ENCODE measurements around the gene SYNE2. TPM values are rescaled to one million over a fixed set of nuclear protein-coding genes. Genes with fewer than 3 reads are reported as not detected.

Gene SYNE2
- total RNA-seq, 1 experiment from 2014 or later = 71.1 TPM

DNA sequence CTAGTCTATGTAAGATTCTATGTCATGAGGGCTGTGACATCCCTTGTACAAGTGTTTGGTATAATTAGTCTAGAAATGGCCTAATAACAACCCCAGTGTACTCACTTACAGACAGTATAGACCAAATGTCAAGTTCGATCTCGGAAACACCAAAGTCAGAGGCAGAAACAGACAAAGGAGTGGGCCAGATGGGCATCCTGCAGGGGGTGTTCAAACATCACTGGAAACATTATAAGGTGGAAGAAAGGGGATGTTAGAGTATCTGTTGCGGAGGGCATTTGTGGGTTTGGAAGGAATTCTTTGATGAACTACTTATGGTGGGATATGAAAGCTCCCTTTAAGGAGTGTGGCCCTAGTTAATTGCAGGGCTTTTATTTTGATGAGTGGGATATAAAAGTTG, 306.8 kb downstream of the SYNE2 start:
- H3K4me1 Mint-ChIP-seq = no peaks in the 10 kb centered on the region
- H3K36me3 Mint-ChIP-seq = peaks cover 16% of the 10 kb centered on the region
- no peaks in the 10 kb centered on the region for H3K9me3 Mint-ChIP-seq
- no peak for TF ChIP-seq NR1H2 (CRISPR knock-in tag; IDR thresholded peaks at IDR 0.05)
- TF ChIP-seq, protein P1, sequence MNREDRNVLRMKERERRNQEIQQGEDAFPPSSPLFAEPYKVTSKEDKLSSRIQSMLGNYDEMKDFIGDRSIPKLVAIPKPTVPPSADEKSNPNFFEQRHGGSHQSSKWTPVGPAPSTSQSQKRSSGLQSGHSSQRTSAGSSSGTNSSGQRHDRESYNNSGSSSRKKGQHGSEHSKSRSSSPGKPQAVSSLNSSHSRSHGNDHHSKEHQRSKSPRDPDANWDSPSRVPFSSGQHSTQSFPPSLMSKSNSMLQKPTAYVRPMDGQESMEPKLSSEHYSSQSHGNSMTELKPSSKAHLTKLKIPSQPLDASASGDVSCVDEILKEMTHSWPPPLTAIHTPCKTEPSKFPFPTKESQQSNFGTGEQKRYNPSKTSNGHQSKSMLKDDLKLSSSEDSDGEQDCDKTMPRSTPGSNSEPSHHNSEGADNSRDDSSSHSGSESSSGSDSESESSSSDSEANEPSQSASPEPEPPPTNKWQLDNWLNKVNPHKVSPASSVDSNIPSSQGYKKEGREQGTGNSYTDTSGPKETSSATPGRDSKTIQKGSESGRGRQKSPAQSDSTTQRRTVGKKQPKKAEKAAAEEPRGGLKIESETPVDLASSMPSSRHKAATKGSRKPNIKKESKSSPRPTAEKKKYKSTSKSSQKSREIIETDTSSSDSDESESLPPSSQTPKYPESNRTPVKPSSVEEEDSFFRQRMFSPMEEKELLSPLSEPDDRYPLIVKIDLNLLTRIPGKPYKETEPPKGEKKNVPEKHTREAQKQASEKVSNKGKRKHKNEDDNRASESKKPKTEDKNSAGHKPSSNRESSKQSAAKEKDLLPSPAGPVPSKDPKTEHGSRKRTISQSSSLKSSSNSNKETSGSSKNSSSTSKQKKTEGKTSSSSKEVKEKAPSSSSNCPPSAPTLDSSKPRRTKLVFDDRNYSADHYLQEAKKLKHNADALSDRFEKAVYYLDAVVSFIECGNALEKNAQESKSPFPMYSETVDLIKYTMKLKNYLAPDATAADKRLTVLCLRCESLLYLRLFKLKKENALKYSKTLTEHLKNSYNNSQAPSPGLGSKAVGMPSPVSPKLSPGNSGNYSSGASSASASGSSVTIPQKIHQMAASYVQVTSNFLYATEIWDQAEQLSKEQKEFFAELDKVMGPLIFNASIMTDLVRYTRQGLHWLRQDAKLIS (CRISPR knock-in tag; IDR thresholded peaks at IDR 0.05; ENCODE audit: borderline replicate concordance) = no peak
- TF ChIP-seq ZNF219 (CRISPR knock-in tag; IDR thresholded peaks at IDR 0.05; ENCODE audit: borderline replicate concordance) = no peak
- TF ChIP-seq RELA (CRISPR knock-in tag; IDR thresholded peaks at IDR 0.05; ENCODE audit: borderline replicate concordance) = no peak
- no peak for TF ChIP-seq JUN (CRISPR knock-in tag; IDR thresholded peaks at IDR 0.05)
- no peak for TF ChIP-seq CREB1 (CRISPR knock-in tag; IDR thresholded peaks at IDR 0.05)
- TF ChIP-seq, protein P2, sequence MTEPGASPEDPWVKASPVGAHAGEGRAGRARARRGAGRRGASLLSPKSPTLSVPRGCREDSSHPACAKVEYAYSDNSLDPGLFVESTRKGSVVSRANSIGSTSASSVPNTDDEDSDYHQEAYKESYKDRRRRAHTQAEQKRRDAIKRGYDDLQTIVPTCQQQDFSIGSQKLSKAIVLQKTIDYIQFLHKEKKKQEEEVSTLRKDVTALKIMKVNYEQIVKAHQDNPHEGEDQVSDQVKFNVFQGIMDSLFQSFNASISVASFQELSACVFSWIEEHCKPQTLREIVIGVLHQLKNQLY (CRISPR knock-in tag; IDR thresholded peaks at IDR 0.05) = no peak
- TF ChIP-seq IRF2 (CRISPR knock-in tag; IDR thresholded peaks at IDR 0.05; ENCODE audit: borderline replicate concordance, low read depth) = no peak
- TF ChIP-seq, protein P3, sequence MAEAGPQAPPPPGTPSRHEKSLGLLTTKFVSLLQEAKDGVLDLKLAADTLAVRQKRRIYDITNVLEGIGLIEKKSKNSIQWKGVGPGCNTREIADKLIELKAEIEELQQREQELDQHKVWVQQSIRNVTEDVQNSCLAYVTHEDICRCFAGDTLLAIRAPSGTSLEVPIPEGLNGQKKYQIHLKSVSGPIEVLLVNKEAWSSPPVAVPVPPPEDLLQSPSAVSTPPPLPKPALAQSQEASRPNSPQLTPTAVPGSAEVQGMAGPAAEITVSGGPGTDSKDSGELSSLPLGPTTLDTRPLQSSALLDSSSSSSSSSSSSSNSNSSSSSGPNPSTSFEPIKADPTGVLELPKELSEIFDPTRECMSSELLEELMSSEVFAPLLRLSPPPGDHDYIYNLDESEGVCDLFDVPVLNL (CRISPR knock-in tag; IDR thresholded peaks at IDR 0.05; ENCODE audit: borderline replicate concordance, low read depth) = no peak
- no peaks in the 10 kb centered on the region for H3K27me3 Mint-ChIP-seq (ENCODE audit: low read depth)
- no peak overlapping the region for H3K27ac Mint-ChIP-seq
- POLR2A ChIA-PET = no interaction called here
- CTCF ChIA-PET = no interaction called here
- no peak for ATAC-seq
- no peak overlapping the region for H3K4me3 Mint-ChIP-seq
- DNase-seq (ENCODE audit: low spot score) = no peak

DNA sequence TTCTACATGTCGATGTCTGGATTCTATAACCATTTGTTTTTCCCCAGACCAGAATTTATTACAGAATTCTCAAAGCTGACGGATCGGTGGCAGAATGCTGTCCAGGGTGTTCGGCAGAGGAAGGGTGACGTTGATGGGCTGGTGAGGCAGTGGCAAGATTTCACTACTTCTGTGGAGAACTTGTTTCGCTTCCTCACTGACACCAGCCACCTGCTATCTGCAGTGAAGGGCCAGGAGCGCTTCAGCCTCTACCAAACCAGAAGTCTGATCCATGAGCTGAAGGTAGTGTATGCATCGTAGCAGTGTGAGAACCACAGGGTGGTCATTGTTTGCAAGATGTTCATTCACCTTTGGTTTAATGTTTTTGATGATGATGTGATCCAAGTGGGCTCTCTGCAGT, 317.4 kb downstream of the SYNE2 start:
- ChIA-PET POLR2A (no interaction called here), CTCF (no interaction called here)
- no peak overlapping the region for H3K4me3 Mint-ChIP-seq
- no peaks in the 10 kb centered on the region for H3K4me1 Mint-ChIP-seq
- H3K27me3 Mint-ChIP-seq (ENCODE audit: low read depth) = no peaks in the 10 kb centered on the region
- no peak overlapping the region for H3K27ac Mint-ChIP-seq
- no peaks in the 10 kb centered on the region for H3K9me3 Mint-ChIP-seq
- H3K36me3 Mint-ChIP-seq = peaks cover 29% of the 10 kb centered on the region
- TF ChIP-seq NFYB (CRISPR knock-in tag; conservative IDR thresholded peaks at IDR 0.05; ENCODE audit: low read depth) (no peak), ZNF416 (CRISPR knock-in tag; IDR thresholded peaks at IDR 0.05) (no peak)
- TF ChIP-seq, protein P4, sequence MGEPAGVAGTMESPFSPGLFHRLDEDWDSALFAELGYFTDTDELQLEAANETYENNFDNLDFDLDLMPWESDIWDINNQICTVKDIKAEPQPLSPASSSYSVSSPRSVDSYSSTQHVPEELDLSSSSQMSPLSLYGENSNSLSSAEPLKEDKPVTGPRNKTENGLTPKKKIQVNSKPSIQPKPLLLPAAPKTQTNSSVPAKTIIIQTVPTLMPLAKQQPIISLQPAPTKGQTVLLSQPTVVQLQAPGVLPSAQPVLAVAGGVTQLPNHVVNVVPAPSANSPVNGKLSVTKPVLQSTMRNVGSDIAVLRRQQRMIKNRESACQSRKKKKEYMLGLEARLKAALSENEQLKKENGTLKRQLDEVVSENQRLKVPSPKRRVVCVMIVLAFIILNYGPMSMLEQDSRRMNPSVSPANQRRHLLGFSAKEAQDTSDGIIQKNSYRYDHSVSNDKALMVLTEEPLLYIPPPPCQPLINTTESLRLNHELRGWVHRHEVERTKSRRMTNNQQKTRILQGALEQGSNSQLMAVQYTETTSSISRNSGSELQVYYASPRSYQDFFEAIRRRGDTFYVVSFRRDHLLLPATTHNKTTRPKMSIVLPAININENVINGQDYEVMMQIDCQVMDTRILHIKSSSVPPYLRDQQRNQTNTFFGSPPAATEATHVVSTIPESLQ (CRISPR knock-in tag; IDR thresholded peaks at IDR 0.05) = no peak
- TF ChIP-seq, protein P5, sequence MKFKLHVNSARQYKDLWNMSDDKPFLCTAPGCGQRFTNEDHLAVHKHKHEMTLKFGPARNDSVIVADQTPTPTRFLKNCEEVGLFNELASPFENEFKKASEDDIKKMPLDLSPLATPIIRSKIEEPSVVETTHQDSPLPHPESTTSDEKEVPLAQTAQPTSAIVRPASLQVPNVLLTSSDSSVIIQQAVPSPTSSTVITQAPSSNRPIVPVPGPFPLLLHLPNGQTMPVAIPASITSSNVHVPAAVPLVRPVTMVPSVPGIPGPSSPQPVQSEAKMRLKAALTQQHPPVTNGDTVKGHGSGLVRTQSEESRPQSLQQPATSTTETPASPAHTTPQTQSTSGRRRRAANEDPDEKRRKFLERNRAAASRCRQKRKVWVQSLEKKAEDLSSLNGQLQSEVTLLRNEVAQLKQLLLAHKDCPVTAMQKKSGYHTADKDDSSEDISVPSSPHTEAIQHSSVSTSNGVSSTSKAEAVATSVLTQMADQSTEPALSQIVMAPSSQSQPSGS (CRISPR knock-in tag; IDR thresholded peaks at IDR 0.05; ENCODE audit: borderline replicate concordance, low read depth) = no peak
- TF ChIP-seq, protein P2 (CRISPR knock-in tag; IDR thresholded peaks at IDR 0.05) = no peak
- TF ChIP-seq, protein P6, sequence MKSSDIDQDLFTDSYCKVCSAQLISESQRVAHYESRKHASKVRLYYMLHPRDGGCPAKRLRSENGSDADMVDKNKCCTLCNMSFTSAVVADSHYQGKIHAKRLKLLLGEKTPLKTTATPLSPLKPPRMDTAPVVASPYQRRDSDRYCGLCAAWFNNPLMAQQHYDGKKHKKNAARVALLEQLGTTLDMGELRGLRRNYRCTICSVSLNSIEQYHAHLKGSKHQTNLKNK (CRISPR knock-in tag; IDR thresholded peaks at IDR 0.05) = no peak
- TF ChIP-seq, protein P7, sequence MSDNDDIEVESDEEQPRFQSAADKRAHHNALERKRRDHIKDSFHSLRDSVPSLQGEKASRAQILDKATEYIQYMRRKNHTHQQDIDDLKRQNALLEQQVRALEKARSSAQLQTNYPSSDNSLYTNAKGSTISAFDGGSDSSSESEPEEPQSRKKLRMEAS (CRISPR knock-in tag; IDR thresholded peaks at IDR 0.05) = no peak
- ATAC-seq (no peak), DNase-seq (ENCODE audit: low spot score) (no peak)
